GM19463 (cell line): ENCODE results near the gene IP6K1.
"Not testable (repeated sequence)": the region's sequence is repeated elsewhere in the genome, so short reads cannot be mapped to it uniquely, and the experiment has no call there.

Source experiments
- ATAC-seq: cut with Tn5 transposase; IDR thresholded peaks from one replicate; pipeline ENCODE4 v1.9.1; 2021; ENCODE audit warnings: mild to moderate bottlenecking, moderate library complexity; ENCODE audit not compliant: unreplicated experiment

IP6K1 gene

GRCh38 chr3:49714728-49715550 is 71.4 kb downstream of the IP6K1 start:
- ATAC-seq = no peak

- ATAC-seq = no peak
These were observed 72.8 kb downstream of the IP6K1 start for GRCh38 chr3:49713336-49714105.

GRCh38 chr3:49712631-49713317 is 73.6 kb downstream of the IP6K1 start:
- ATAC-seq = no peak

GRCh38 chr3:49712166-49712565 is 74.2 kb downstream of the IP6K1 start:
- ATAC-seq = no peak

- no peak for ATAC-seq
These were observed 74.9 kb downstream of the IP6K1 start for GRCh38 chr3:49711489-49711888.

- ATAC-seq = no peak
These were observed 76.5 kb downstream of the IP6K1 start for GRCh38 chr3:49709852-49710251.

GRCh38 chr3:49707113-49707480 is 79.2 kb downstream of the IP6K1 start:
- ATAC-seq = no peak

- ATAC-seq = no peak
These were observed 79.8 kb downstream of the IP6K1 start for GRCh38 chr3:49706456-49707112.

GRCh38 chr3:49705390-49705960 is 80.9 kb downstream of the IP6K1 start:
- ATAC-seq = no peak

GRCh38 chr3:49704629-49705028 is 81.7 kb downstream of the IP6K1 start:
- ATAC-seq = no peak

- no peak for ATAC-seq
These were observed 82.4 kb downstream of the IP6K1 start for GRCh38 chr3:49703956-49704355.

- peak; percentile 92 for ATAC-seq
These were observed 82.9 kb downstream of the IP6K1 start for GRCh38 chr3:49703443-49703927.

GRCh38 chr3:49702672-49703071 is 83.7 kb downstream of the IP6K1 start:
- ATAC-seq = no peak

GRCh38 chr3:49701388-49702077 is 84.8 kb downstream of the IP6K1 start:
- no peak for ATAC-seq

- no peak for ATAC-seq
These were observed 85.8 kb downstream of the IP6K1 start for GRCh38 chr3:49700453-49701128.

- ATAC-seq = no peak
These were observed 86.3 kb downstream of the IP6K1 start for GRCh38 chr3:49700014-49700413.

GRCh38 chr3:49699281-49699979 is 86.9 kb downstream of the IP6K1 start:
- no peak for ATAC-seq

GRCh38 chr3:49695350-49696015 is 90.9 kb downstream of the IP6K1 start:
- ATAC-seq = not testable (repeated sequence)
